ENCODE results near the gene RTL10.

DNA sequence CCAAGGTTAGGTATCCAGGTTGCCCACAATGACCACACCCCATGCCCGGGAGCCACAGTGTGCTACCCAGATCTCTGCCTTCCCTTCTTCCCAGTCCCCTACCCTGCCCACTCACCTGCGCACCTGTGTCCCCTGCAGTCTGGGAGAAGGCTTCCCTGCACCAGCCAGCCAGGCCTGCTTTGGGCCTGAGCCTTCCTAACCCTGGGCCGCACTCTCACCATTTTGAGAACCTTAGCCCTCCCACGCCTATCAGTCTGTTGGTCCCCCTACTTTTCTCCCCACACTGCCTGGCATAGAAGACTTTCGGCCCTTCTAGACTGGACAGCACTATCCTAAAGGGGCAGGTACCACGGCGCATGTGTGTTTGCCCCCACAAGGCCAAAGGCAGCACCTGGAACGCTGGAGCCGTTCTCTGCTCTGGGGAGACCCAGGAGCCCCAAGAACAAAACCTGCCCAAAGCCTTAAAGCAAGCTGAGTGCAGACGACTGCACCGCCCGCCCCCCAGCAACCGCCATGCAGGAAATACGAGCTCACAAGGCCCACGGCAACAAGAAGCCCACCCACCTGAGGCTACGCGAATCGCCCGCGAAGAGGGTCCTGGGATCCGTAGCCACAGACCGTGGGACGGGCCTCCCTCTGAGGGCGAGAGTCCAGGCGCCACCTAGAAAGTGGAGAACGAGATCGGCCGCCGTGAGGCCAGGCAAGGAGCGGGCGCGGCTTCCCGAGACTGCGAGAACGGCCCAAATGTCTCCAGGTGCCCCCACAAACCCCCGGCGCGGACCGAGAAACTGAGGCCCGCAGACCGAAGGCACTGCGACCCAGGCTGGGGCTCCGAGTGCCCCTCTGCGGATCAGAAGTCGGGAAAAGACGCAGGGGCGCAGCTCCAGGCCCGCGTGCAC is 546 bp downstream of the RTL10 start:
- TF ChIP-seq, protein P1, sequence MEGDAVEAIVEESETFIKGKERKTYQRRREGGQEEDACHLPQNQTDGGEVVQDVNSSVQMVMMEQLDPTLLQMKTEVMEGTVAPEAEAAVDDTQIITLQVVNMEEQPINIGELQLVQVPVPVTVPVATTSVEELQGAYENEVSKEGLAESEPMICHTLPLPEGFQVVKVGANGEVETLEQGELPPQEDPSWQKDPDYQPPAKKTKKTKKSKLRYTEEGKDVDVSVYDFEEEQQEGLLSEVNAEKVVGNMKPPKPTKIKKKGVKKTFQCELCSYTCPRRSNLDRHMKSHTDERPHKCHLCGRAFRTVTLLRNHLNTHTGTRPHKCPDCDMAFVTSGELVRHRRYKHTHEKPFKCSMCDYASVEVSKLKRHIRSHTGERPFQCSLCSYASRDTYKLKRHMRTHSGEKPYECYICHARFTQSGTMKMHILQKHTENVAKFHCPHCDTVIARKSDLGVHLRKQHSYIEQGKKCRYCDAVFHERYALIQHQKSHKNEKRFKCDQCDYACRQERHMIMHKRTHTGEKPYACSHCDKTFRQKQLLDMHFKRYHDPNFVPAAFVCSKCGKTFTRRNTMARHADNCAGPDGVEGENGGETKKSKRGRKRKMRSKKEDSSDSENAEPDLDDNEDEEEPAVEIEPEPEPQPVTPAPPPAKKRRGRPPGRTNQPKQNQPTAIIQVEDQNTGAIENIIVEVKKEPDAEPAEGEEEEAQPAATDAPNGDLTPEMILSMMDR (IDR thresholded peaks at IDR 0.05), result no peak
- TF ChIP-seq POLR2AphosphoS5 (IDR thresholded peaks at IDR 0.05) (no peak), POLR2A (IDR thresholded peaks at IDR 0.05) (no peak)
